Measurements from ENCODE around the gene CAMK2A.

The CAMK2A gene

DNA sequence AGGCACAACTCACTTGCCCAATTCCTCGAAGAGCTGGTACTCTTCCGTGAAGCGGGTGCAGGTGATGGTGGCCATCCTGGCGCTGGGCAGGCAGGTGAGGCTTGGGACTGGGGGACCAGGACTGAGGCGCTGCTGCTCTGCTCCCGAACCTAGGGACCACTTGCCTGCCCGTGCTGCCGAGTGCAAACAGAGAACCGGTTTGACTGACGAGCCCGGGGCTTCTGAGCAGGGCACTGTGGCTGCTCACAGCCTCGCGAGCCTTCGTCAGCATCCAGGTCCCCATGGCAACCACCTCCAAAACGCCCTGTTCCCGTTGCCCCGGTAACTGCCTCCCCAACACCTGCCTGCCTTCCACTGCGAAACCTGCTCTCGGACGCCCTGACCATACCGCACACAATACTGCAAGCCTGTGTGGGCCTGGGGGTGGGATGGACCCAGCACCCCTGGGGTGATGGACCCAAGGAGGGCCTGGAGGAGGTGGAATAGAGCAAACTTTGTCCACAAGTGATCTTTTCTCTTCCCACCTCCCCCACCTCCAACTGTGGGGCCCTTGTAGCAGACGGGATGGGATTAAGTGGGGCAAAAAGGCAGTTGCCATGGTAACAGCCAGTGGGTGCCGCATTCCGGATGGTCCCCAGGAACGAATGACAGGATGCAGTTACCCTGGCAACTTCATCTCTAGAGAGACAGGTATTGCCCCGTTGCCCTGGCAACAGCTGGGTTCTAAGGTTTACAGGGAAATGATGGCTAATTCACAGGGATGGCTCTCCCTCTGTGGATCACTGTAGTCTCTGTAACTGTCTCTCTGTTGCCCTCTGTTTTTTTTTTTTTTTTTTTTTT lies at the start of gene CAMK2A:
CAMK2A (minus strand) TSS at position 223 of the 840 bp plus-strand sequence; CDS start at position 75, 148 bp downstream.
- DNase-seq: no peak

GRCh38 chr5:150339165-150339564 lies 49.6 kb upstream of the CAMK2A start:
- DNase-seq: no peak

DNA sequence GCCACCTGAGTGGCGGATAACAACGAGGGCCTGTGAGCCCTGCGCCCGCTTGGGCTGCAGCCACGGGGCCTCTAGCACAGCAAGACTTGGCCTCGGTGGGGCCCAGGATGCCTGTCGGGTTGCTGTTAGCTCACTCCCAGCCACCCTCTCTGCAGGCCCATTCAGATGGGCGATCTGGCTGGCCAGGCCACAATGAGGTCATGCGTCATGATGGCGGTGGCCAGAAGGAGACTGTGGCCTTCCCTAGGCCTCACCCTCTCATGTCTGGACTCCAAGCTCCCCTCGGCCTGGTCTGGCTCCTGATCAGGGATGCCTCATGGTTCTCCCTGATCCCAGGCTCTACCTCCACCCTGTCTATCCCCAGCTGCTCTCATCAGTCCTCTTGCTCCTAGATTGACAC lies 49.0 kb upstream of the CAMK2A start:
- DNase-seq: no peak

GRCh38 chr5:150335778-150336177 lies 46.2 kb upstream of the CAMK2A start:
- DNase-seq: no peak

- no peak for DNase-seq
These were observed 43.8 kb upstream of the CAMK2A start for GRCh38 chr5:150333400-150333799.

- DNase-seq: no peak
These were observed 40.6 kb upstream of the CAMK2A start for GRCh38 chr5:150329881-150330876.

GRCh38 chr5:150329038-150329437 lies 39.5 kb upstream of the CAMK2A start:
- no peak for DNase-seq

GRCh38 chr5:150328515-150328914 lies 38.9 kb upstream of the CAMK2A start:
- DNase-seq: no peak

GRCh38 chr5:150327139-150327538 lies 37.6 kb upstream of the CAMK2A start:
- no peak for DNase-seq

GRCh38 chr5:150326707-150327106 lies 37.1 kb upstream of the CAMK2A start:
- DNase-seq: no peak

GRCh38 chr5:150325426-150325825 lies 35.9 kb upstream of the CAMK2A start:
- DNase-seq: no peak

GRCh38 chr5:150323819-150324218 lies 34.2 kb upstream of the CAMK2A start:
- DNase-seq: no peak

DNA sequence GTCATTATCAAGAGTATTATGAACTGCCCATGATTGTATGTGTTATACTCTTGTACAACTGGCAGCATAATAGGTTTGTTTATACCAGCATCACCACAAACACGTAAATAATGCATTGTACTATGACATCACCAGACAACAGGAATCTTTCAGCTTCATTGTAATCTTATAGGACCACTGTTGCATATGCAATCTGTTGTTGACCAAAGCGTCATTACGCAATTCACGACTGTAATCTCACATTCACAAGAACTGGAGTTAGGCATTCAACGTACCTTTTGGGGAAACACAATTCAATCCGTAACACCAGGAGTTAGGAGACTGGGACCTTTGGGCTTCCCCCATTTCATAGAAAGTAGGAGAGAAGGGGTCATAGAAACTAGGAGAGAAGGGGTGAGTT lies 33.5 kb upstream of the CAMK2A start:
- DNase-seq: no peak

GRCh38 chr5:150322202-150322601 lies 32.6 kb upstream of the CAMK2A start:
- no peak for DNase-seq

GRCh38 chr5:150321784-150322183 lies 32.2 kb upstream of the CAMK2A start:
- no peak for DNase-seq

- no peak for DNase-seq
These were observed 31.6 kb upstream of the CAMK2A start for GRCh38 chr5:150321211-150321610.

DNA sequence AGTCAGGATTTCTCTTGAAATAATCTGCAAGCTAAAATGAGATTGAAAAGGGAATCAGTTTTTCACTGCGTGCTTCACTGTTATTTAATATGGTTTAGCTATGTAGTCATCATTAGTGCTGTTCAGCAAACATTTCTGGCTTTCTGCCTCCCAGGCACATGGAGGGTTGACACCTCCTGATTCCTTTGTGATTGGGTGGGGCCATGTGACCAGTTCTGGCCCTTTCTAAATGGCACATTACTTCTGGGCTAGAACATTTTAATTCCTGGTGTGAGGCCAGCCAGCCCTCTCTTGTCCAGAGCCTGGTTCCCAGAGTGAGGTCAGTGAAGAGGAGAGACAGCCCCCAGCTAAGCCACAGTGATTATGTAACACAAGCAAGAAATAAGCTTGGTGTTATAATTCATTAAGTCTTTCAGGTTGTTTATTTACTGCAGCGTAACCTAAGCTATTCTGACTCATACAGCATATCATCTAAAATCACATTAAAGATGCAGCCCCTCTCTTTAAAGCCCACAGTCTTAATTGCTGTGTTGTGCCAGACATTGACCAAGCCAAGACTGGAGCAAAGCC lies 30.6 kb upstream of the CAMK2A start:
- DNase-seq: no peak

- DNase-seq: no peak
These were observed 29.9 kb upstream of the CAMK2A start for GRCh38 chr5:150319484-150319790.

DNA sequence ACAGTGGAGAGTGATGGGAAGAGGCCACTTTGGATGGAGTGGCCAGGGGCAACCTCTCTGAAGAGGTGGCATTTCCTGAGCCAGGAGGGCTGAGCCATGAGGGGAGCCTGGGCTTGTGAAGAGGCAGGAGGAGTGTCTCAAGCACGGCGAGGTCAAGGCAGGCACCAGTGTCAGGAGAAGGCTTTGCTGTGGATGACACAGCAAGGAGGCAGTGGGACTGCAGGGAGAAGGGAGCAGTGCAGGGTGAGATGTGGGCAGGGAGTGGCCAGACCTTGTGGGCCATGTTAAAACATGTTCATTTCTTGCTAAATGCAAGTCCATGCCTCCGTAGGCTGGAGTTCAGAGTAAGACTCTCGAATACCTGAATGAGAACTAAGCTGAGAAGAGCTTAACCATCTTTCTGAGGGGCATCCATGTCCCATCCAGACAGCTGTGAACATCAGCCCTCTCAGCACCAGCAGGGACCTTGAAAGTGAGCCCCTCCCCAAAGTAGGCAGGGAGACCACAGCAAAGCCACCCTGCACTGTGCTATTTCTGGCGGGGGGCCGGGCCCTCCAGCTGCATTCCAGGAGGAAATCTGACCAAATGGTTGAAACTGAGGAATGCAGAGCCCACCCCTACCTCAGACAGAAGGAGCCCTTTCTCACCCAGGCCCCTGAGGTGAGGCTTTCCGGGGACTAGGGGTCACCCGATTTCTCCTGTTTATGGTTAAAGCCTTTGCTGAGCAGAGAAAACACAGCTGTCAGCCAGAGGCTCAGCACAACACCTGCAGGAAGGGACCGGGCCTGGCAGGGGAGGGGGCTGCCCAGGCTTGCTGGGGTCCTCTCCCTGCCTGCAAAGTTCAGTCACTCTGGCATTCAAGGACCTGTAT lies 29.3 kb upstream of the CAMK2A start:
- no peak for DNase-seq

DNA sequence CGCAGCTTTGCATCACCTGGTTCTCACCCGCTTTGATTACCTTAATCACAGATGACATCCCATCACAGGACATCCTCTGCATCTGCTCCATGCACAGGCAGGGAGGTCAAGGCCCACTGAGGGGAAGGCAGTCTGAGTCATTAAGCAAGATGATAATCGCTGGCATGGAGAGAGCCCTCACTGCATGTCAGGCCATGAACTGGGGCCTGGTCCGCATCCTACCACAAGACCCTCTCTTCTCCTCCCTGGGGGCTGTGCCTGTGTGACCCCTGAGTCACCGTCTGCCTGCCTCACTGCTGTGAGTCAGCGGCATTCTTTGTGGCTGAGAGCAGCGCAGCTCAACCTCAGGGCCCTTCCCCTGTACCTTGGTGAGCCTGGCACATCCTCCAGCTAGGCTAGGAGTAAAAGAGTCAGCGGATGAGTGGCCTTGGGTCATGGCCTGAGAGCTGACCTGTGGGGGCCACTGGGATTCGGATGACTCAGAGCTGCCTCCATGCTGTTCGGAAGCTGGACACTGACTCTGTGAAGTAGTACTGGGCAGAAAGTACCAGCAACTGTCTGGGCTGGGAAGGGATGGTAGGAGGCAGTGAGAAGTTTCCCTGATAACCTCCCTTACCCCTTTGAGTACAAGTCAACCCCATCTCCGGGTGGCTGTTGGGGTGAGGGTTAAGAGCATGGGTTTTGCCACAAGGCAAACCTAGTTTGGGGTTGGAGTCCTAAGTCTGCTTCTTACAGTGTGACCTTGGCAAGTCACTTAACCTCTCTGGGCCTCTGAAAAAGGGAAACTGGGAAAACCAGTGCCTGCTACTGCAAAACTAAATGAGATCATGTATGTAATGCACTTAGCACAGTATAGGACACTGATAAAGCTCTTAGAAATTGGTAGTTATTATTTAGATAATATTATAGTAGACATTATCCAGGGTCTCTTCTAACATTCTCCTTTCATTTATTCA lies 27.8 kb upstream of the CAMK2A start:
- DNase-seq: no peak

DNA sequence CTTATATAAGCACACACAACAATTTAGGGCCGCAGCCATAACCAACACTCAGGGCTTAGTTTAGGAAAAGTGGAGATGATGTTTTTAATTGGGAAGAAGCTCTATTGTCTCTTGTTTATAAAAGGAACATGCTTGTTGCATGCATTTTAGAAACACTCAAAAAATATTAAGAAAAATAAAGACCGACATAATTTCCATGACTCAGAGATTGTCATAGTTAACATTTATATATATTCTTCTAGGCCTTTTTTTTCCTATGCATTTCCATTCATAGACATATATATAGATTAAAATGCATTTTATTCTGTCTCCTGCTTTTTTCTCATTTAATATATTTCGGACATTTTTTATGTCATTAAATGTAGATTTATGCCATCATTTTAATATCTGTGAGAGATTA lies 26.7 kb upstream of the CAMK2A start:
- no peak for DNase-seq

Measured in NCI-H2107 (cell line).